HCT116 (cell line): Measurements from ENCODE around the gene SCP2.

ENCODE experiments used
- ATF3 ChIP-seq: IDR thresholded peaks from 2 replicates; pipeline ENCODE4 v1.6.1; 2012
- CBX3 ChIP-seq: IDR thresholded peaks from 2 replicates; pipeline ENCODE4 v1.6.1; 2012; ENCODE audit warnings: low read depth
- CTCF ChIP-seq, 3 experiments: fragments of 200-600 bp in 1 of 3; sonication (generic) in 1 of 3; IDR thresholded peaks in 2 of 3; conservative IDR thresholded peaks in 1 of 3; 2 replicates each; pipeline ENCODE4 v1.5.1; 2012 to 2017; ENCODE audit warnings: low read depth in 2 of 3, low read length in 2 of 3, antibody characterized with exemption in 1 of 3, borderline replicate concordance in 1 of 3, control low read depth in 1 of 3, mild to moderate bottlenecking in 1 of 3, mixed read lengths in 1 of 3, mixed run types in 1 of 3, moderate library complexity in 1 of 3; ENCODE audit not compliant: insufficient read depth in 1 of 3
- EZH2 ChIP-seq: fragments of 200-600 bp; sonication (generic); IDR thresholded peaks from 2 replicates; pipeline ENCODE4 v1.6.1; 2017; ENCODE audit warnings: antibody characterized with exemption, mixed run types
- FOSL1 ChIP-seq: IDR thresholded peaks from 2 replicates; pipeline ENCODE4 v1.6.1; 2012; ENCODE audit warnings: low read depth
- MAX ChIP-seq: IDR thresholded peaks from 2 replicates; pipeline ENCODE4 v1.6.1; 2012
- POLR2A ChIP-seq: IDR thresholded peaks from 2 replicates; pipeline ENCODE4 v1.7.0; 2011; ENCODE audit warnings: borderline replicate concordance; ENCODE audit not compliant: insufficient read depth, insufficient read length; ENCODE audit errors: extremely low read depth
- POLR2AphosphoS5 ChIP-seq: IDR thresholded peaks from 2 replicates; pipeline ENCODE4 v1.6.1; 2011; ENCODE audit warnings: mild to moderate bottlenecking, low read depth, low read length, moderate library complexity
- RAD21 ChIP-seq: IDR thresholded peaks from 2 replicates; pipeline ENCODE4 v1.6.1; 2012; ENCODE audit warnings: low read depth, mild to moderate bottlenecking
- REST ChIP-seq: IDR thresholded peaks from 2 replicates; pipeline ENCODE4 v1.6.1; 2012; ENCODE audit warnings: low read depth
- SP1 ChIP-seq: IDR thresholded peaks from 2 replicates; pipeline ENCODE4 v1.6.1; 2012; ENCODE audit warnings: low read depth
- YY1 ChIP-seq: IDR thresholded peaks from 2 replicates; pipeline ENCODE4 v1.6.1; 2011; ENCODE audit warnings: low read length, low read depth, moderate library complexity, mild to moderate bottlenecking; ENCODE audit not compliant: insufficient replicate concordance; ENCODE audit errors: extremely low read depth
- ZBTB33 ChIP-seq: IDR thresholded peaks from 2 replicates; pipeline ENCODE4 v1.6.1; 2011; ENCODE audit warnings: mild to moderate bottlenecking, low read length, moderate library complexity; ENCODE audit not compliant: insufficient replicate concordance; ENCODE audit errors: extremely low read depth
- ZNF274 ChIP-seq: fragments of 200-500 bp; sonication (Bioruptor generic); IDR thresholded peaks from 2 replicates; pipeline ENCODE4 v1.6.1; 2014; ENCODE audit warnings: mild to moderate bottlenecking, low read depth, low read length, inconsistent platforms

- TF ChIP-seq EZH2 (no peak), CTCF (IDR thresholded peaks at IDR 0.05 in 2 of 3, conservative IDR thresholded peaks at IDR 0.05 in 1 of 3; ENCODE audit: borderline replicate concordance in 1 of 3, insufficient read depth in 1 of 3, low read depth in 2 of 3, low read length in 2 of 3) (no peak), YY1 (no peak), MAX (no peak), POLR2AphosphoS5 (no peak), RAD21 (no peak), CBX3 (no peak), ZBTB33 (no peak), ZNF274 (no peak), POLR2A (no peak), REST (no peak), ATF3 (no peak), SP1 (no peak), FOSL1 (no peak)
Measured at GRCh38 chr1:52906135-52906603, 20.9 kb upstream of the SCP2 start.
